ENCODE data around the gene AQP9.

The AQP9 gene

DNA sequence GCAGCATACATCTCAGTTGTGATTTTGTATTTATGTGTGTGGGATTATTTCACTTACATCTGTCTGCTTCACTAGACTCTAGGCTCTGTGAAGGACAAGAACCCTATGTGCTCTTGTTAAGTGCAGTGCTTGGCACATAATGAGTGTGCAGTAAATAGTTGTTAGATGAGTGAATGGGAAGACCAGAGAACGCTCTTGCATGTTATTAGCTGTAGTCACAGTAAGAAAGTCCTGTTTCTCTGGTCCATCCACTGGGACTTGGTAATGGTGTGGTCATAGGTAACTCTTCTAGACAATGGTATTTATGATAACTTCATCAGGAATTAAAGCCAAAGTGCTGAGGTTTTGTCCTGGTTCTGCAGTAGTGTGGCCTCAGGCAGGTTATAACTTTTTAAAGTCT is 1.4 kb upstream of the AQP9 start:
- TF ChIP-seq TCF12 (IDR thresholded peaks at IDR 0.05; ENCODE audit: low read depth) (no peak), CEBPB (IDR thresholded peaks at IDR 0.05) (no peak), EP300 (IDR thresholded peaks at IDR 0.05; ENCODE audit: borderline replicate concordance) (no peak), YY1 (IDR thresholded peaks at IDR 0.05; ENCODE audit: low read depth) (no peak), CREB1 (IDR thresholded peaks at IDR 0.05; ENCODE audit: low read depth) (no peak), FOXM1 (IDR thresholded peaks at IDR 0.05; ENCODE audit: borderline replicate concordance, low read depth) (no peak), RAD21 (IDR thresholded peaks at IDR 0.05; ENCODE audit: low read depth) (no peak), NFIC (IDR thresholded peaks at IDR 0.05) (no peak), ZBTB7A (IDR thresholded peaks at IDR 0.05; ENCODE audit: low read depth) (no peak)
- TF ChIP-seq, protein P1, sequence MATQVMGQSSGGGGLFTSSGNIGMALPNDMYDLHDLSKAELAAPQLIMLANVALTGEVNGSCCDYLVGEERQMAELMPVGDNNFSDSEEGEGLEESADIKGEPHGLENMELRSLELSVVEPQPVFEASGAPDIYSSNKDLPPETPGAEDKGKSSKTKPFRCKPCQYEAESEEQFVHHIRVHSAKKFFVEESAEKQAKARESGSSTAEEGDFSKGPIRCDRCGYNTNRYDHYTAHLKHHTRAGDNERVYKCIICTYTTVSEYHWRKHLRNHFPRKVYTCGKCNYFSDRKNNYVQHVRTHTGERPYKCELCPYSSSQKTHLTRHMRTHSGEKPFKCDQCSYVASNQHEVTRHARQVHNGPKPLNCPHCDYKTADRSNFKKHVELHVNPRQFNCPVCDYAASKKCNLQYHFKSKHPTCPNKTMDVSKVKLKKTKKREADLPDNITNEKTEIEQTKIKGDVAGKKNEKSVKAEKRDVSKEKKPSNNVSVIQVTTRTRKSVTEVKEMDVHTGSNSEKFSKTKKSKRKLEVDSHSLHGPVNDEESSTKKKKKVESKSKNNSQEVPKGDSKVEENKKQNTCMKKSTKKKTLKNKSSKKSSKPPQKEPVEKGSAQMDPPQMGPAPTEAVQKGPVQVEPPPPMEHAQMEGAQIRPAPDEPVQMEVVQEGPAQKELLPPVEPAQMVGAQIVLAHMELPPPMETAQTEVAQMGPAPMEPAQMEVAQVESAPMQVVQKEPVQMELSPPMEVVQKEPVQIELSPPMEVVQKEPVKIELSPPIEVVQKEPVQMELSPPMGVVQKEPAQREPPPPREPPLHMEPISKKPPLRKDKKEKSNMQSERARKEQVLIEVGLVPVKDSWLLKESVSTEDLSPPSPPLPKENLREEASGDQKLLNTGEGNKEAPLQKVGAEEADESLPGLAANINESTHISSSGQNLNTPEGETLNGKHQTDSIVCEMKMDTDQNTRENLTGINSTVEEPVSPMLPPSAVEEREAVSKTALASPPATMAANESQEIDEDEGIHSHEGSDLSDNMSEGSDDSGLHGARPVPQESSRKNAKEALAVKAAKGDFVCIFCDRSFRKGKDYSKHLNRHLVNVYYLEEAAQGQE (IDR thresholded peaks at IDR 0.05; ENCODE audit: low read depth): no peak
- TF ChIP-seq, protein P2, sequence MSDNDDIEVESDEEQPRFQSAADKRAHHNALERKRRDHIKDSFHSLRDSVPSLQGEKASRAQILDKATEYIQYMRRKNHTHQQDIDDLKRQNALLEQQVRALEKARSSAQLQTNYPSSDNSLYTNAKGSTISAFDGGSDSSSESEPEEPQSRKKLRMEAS (IDR thresholded peaks at IDR 0.05): no peak
- TF ChIP-seq, protein P3, sequence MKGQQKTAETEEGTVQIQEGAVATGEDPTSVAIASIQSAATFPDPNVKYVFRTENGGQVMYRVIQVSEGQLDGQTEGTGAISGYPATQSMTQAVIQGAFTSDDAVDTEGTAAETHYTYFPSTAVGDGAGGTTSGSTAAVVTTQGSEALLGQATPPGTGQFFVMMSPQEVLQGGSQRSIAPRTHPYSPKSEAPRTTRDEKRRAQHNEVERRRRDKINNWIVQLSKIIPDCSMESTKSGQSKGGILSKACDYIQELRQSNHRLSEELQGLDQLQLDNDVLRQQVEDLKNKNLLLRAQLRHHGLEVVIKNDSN (IDR thresholded peaks at IDR 0.05): no peak

DNA sequence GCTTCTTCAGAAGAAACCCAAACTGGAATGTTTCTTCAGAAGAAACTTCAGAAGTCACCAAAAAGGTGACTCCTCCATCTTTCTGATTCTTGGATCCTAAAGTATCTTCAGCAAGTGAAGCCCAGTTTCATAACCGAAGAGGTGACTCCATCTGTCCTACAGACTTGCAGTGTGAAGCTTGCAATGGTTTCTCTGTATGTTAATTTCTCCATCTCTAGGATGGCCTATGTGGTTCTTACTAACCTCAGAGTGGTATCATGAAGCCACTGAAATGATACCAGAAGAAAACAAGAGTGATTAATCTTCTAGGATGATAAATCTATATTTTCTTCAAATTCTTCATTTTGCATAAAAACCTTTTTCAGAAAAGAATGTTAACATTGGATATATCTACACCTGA is 495 bp upstream of the AQP9 start:
- TF ChIP-seq ZBTB7A (IDR thresholded peaks at IDR 0.05; ENCODE audit: low read depth) (no peak), RAD21 (IDR thresholded peaks at IDR 0.05; ENCODE audit: low read depth) (no peak)
- TF ChIP-seq, protein P2 (IDR thresholded peaks at IDR 0.05): no peak

DNA sequence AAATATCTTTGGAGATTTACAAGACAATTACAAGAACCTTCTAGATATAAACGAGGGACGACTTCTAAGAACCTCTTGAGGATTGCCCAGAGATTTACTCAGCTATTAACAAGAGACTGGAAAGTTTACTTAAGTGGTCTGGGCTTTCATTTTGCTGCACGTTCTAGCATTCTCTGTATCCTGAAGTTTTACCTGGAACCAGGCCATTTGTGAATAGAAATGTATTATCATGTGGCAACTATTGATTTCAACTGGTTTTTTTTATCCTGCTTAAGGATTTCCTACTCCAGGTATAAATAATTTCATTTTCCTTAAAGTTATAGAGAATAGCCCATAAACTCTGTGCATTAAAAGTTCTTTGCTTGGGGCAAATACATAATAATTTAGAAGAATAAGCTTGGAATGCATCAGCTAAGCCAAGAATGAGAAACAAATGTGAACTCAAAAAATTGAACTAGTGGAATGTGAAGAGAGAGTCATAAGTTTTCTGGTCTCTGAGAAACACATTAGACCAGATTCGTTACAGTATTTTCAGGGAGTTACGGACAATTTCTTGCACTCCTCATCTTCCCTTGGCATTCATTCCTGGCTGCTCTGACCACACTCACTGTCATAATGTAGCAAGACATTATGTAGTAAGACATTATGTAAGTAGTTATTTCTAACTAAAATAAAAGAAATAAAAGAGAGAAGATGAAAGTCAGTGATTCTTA is 1.3 kb downstream of the AQP9 start:
- TF ChIP-seq TAF1 (IDR thresholded peaks at IDR 0.05; ENCODE audit: low read depth): no peak
- TF ChIP-seq TCF12 (IDR thresholded peaks at IDR 0.05; ENCODE audit: low read depth): no peak
- TF ChIP-seq, protein P2 (IDR thresholded peaks at IDR 0.05): no peak
- TF ChIP-seq YY1 (IDR thresholded peaks at IDR 0.05; ENCODE audit: low read depth): no peak
- TF ChIP-seq NFIC (IDR thresholded peaks at IDR 0.05): no peak
- TF ChIP-seq RAD21 (IDR thresholded peaks at IDR 0.05; ENCODE audit: low read depth): no peak
- no peak for TF ChIP-seq CREB1 (IDR thresholded peaks at IDR 0.05; ENCODE audit: low read depth)
- no peak for TF ChIP-seq EGR1 (IDR thresholded peaks at IDR 0.05)
- no peak for TF ChIP-seq EP300 (IDR thresholded peaks at IDR 0.05; ENCODE audit: borderline replicate concordance)
- TF ChIP-seq FOXM1 (IDR thresholded peaks at IDR 0.05; ENCODE audit: borderline replicate concordance, low read depth): no peak
- TF ChIP-seq ZBTB7A (IDR thresholded peaks at IDR 0.05; ENCODE audit: low read depth): no peak
- TF ChIP-seq TEAD4 (IDR thresholded peaks at IDR 0.05): no peak
- TF ChIP-seq, protein P3 (IDR thresholded peaks at IDR 0.05): no peak

DNA sequence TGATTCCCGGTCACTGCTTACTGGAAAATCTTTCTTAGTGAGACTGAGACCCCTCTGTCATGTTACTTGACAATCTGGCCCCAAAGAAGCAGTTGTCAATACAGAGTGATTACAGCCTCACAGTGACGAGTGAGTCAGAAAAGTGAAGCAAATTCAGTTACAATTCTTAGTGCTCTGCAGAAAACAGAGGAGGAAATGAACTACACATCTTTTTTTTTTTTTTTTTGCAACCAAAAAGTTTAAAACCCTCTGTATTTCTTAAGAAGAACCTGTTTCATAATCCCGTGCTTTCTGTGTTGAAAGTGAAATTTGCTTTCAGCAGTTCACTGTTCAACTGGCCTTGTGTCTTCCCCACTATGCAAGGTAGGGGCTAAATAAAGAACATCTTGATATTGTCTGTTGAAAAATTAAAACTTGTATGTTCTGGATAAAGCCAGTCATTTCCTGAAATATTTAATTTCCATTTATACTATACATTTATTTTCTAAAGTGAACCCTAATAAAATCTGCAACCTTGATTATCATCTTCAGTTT is 1.9 kb downstream of the AQP9 start:
- no peak for TF ChIP-seq EGR1 (IDR thresholded peaks at IDR 0.05)
- no peak for TF ChIP-seq CEBPB (IDR thresholded peaks at IDR 0.05)
- no peak for TF ChIP-seq TEAD4 (IDR thresholded peaks at IDR 0.05)
- TF ChIP-seq, protein P3 (IDR thresholded peaks at IDR 0.05): no peak
- TF ChIP-seq NFIC (IDR thresholded peaks at IDR 0.05): no peak
- no peak for TF ChIP-seq CREB1 (IDR thresholded peaks at IDR 0.05; ENCODE audit: low read depth)
- TF ChIP-seq, protein P1 (IDR thresholded peaks at IDR 0.05; ENCODE audit: low read depth): no peak
- no peak for TF ChIP-seq FOXM1 (IDR thresholded peaks at IDR 0.05; ENCODE audit: borderline replicate concordance, low read depth)
- TF ChIP-seq RAD21 (IDR thresholded peaks at IDR 0.05; ENCODE audit: low read depth): no peak
- no peak for TF ChIP-seq YY1 (IDR thresholded peaks at IDR 0.05; ENCODE audit: low read depth)
- TF ChIP-seq TAF1 (IDR thresholded peaks at IDR 0.05; ENCODE audit: low read depth): no peak
- no peak for TF ChIP-seq EP300 (IDR thresholded peaks at IDR 0.05; ENCODE audit: borderline replicate concordance)
- TF ChIP-seq ZBTB7A (IDR thresholded peaks at IDR 0.05; ENCODE audit: low read depth): no peak
- TF ChIP-seq TCF12 (IDR thresholded peaks at IDR 0.05; ENCODE audit: low read depth): no peak
- TF ChIP-seq, protein P2 (IDR thresholded peaks at IDR 0.05): no peak

Measured in Ishikawa (cell line).